Activated CD8-positive, alpha-beta T cell treated with anti-CD3 and anti-CD28 coated beads for 36 hours (primary cell): ENCODE results near the gene LPCAT3. TPM values are rescaled to one million over a fixed set of nuclear protein-coding genes. Genes with fewer than 3 reads are reported as not detected.

ENCODE experiments used
- ATAC-seq: fragments of 200-7000 bp; cut with Tn5 transposase; one replicate; pipeline ENCODE4 v1.10.0; 2021; ENCODE audit warnings: mild to moderate bottlenecking, moderate library complexity
- CTCF ChIA-PET: fragments of 350-600 bp; sonication (Branson Sonifier 250); formaldehyde crosslinking; loops from one replicate; lab custom pipeline; 2021; ENCODE audit warnings: antibody characterized with exemption; lab: Charles Lee
- POLR2A ChIA-PET: fragments of 350-600 bp; sonication (Branson Sonifier 250); formaldehyde crosslinking; loops from one replicate; lab custom pipeline; 2021; ENCODE audit warnings: antibody characterized with exemption; lab: Charles Lee
- DNase-seq: peaks from one replicate; pipeline ENCODE4 v3.0.0-alpha.2; 2020
- H3K27ac Mint-ChIP-seq: one replicate; pipeline ENCODE4 v1.8.0; 2021; ENCODE audit warnings: mild to moderate bottlenecking, mixed read lengths
- H3K27me3 Mint-ChIP-seq: one replicate; pipeline ENCODE4 v1.8.0; 2021; ENCODE audit warnings: mixed read lengths
- H3K36me3 Mint-ChIP-seq: one replicate; pipeline ENCODE4 v1.8.0; 2021; ENCODE audit warnings: low read depth, mixed read lengths
- H3K4me1 Mint-ChIP-seq: one replicate; pipeline ENCODE4 v1.8.0; 2021; ENCODE audit warnings: low read depth, mixed read lengths
- H3K4me3 Mint-ChIP-seq: one replicate; pipeline ENCODE4 v1.8.0; 2021; ENCODE audit warnings: mild to moderate bottlenecking, moderate library complexity, mixed read lengths
- H3K9me3 Mint-ChIP-seq: one replicate; pipeline ENCODE4 v1.8.0; 2021; ENCODE audit warnings: mixed read lengths
- intact Hi-C: fragments of 100-400 bp; cut with micrococcal nuclease; formaldehyde crosslinking; loops from one replicate; pipeline ENCODE4 v1.10.0; 2022
- total RNA-seq, 2 experiments: library from RNA; stranded (reverse); gene quantifications; one replicate each; pipeline ENCODE4 v1.2.3, GENCODE V29; 2021
- TF ChIP-seq, protein P1 (sequence below): fragments of 200-600 bp; IDR thresholded peaks from one replicate; pipeline ENCODE4 v1.8.0; 2022; ENCODE audit warnings: antibody characterized with exemption, mild to moderate bottlenecking

The LPCAT3 gene
- total RNA-seq, 2 experiments from 2014 or later = 17.3 to 18.1 TPM

DNA sequence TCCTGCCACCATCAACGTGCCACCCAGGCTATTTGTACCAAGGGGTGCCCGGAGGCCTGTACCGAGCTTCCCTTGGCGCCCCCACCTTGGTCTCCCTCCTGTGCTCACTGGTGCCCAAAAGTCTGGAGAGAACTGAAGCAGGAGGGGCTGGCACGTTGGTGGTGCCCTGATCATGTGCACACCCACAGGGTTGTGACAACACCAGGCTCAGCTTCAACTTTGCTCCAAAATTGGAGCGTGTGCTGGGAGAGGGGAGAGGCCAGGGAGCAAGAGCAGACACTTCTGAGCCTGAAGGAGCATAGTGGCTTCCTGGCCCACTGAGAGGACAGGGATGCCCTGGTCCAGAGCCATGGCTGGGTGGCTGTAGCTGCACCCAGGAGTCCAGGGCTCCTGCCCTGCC, 13.0 kb upstream of the LPCAT3 start:
- H3K27ac Mint-ChIP-seq = no peak overlapping the region
- intact Hi-C loops = no loop called here
- ChIA-PET CTCF (interaction anchor here (1.0 to 1.3 kb wide), 2 partner anchors 12 to 82 kb away, joined by 3 read pairs; no protein-coding TSS in a partner anchor), POLR2A (interaction anchor here (0.9 kb wide), 1 partner anchor 17 kb away, joined by 3 read pairs; no protein-coding TSS in a partner anchor)
- H3K27me3 Mint-ChIP-seq = no peaks in the 10 kb centered on the region
- TF ChIP-seq, protein P1, sequence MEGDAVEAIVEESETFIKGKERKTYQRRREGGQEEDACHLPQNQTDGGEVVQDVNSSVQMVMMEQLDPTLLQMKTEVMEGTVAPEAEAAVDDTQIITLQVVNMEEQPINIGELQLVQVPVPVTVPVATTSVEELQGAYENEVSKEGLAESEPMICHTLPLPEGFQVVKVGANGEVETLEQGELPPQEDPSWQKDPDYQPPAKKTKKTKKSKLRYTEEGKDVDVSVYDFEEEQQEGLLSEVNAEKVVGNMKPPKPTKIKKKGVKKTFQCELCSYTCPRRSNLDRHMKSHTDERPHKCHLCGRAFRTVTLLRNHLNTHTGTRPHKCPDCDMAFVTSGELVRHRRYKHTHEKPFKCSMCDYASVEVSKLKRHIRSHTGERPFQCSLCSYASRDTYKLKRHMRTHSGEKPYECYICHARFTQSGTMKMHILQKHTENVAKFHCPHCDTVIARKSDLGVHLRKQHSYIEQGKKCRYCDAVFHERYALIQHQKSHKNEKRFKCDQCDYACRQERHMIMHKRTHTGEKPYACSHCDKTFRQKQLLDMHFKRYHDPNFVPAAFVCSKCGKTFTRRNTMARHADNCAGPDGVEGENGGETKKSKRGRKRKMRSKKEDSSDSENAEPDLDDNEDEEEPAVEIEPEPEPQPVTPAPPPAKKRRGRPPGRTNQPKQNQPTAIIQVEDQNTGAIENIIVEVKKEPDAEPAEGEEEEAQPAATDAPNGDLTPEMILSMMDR = no peak
- H3K36me3 Mint-ChIP-seq = no peaks in the 10 kb centered on the region
- DNase-seq (no peak), ATAC-seq (no peak)
- no peak overlapping the region for H3K4me3 Mint-ChIP-seq
- H3K9me3 Mint-ChIP-seq = no peaks in the 10 kb centered on the region
- peaks cover under 1% of the 10 kb centered on the region for H3K4me1 Mint-ChIP-seq

DNA sequence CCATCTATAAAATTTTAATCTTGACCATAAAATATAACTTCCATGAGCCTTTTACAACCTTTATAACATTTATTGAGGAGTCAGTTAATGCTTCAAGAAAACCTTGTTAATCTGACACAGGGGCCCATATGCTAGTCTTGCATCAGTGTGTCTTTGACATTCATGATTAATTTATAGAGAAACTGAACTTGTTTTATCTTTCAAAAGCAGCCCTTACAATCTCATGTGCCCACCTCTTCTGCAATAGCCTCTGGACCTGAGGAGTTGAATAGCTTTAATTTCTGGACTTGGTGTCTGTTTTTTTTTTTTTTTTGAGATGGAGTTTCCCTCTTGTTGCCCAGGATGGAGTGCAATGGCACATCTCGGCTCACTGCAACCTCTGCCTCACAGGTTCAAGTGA, 8.6 kb upstream of the LPCAT3 start:
- no peaks in the 10 kb centered on the region for H3K4me1 Mint-ChIP-seq
- ChIA-PET CTCF (interaction anchor here (2.4 kb wide), 1 partner anchor 9 kb away, joined by 8 read pairs; the partner anchor contains the start of gene LPCAT3), POLR2A (no interaction called here)
- H3K36me3 Mint-ChIP-seq = no peaks in the 10 kb centered on the region
- no peak for DNase-seq
- no peaks in the 10 kb centered on the region for H3K27me3 Mint-ChIP-seq
- no peak overlapping the region for H3K27ac Mint-ChIP-seq
- H3K4me3 Mint-ChIP-seq = no peak overlapping the region
- TF ChIP-seq, protein P1 = no peak
- intact Hi-C loops = no loop called here
- H3K9me3 Mint-ChIP-seq = no peaks in the 10 kb centered on the region
- ATAC-seq = no peak

DNA sequence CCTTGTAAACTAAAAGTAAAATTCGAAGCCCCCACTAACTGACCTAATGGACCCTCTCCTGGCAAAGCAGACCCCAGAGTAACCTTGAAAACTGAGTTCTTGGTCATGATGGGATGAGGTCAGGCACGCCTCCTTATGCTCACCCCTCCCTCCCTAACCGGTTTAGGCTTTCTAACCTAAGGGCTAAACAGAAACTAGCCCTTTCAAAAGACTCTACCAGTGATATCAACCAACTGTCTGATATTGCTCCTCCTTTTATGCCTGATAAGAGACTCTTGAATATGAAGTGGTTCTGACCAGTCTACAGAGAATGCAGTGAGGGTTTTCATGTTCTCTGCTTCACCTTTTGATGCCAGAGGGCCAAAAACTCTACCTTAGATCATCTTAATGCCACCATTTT, 4.8 kb upstream of the LPCAT3 start:
- H3K9me3 Mint-ChIP-seq = no peaks in the 10 kb centered on the region
- POLR2A ChIA-PET = no interaction called here
- peaks cover 5% of the 10 kb centered on the region for H3K4me1 Mint-ChIP-seq
- no peak overlapping the region for H3K4me3 Mint-ChIP-seq
- no peak overlapping the region for H3K27ac Mint-ChIP-seq
- ATAC-seq (no peak), DNase-seq (no peak)
- CTCF ChIA-PET = interaction anchor here (1.1 to 1.7 kb wide), 2 partner anchors 58 to 85 kb away, joined by 3 to 7 read pairs; no protein-coding TSS in a partner anchor
- no peaks in the 10 kb centered on the region for H3K36me3 Mint-ChIP-seq
- intact Hi-C loops = no loop called here
- no peaks in the 10 kb centered on the region for H3K27me3 Mint-ChIP-seq
- TF ChIP-seq, protein P1 = no peak

DNA sequence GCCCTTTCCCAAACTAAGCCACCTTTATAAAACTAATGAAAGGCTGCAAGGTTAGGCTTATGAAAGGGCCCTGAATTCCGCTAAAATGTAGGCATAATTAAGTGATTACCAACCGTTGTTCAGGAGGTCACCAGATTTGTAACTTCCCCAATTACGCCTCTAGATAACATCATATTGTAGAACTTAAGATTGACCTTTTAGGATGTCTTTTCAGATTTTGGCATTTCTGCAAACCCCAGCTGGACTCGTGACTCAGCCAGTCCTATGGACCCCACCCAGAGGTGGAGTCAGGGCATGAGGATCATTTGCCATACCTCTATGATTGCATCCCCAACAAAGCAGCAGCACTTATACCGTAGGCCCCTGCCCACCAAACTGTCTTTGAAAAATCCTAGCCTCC, 3.7 kb upstream of the LPCAT3 start:
- POLR2A ChIA-PET = no interaction called here
- Mint-ChIP-seq H3K4me1 (peaks cover 13% of the 10 kb centered on the region), H3K27ac (no peak overlapping the region), H3K36me3 (no peaks in the 10 kb centered on the region), H3K4me3 (no peak overlapping the region), H3K9me3 (no peaks in the 10 kb centered on the region), H3K27me3 (no peaks in the 10 kb centered on the region)
- intact Hi-C loops = no loop called here
- TF ChIP-seq, protein P1 = no peak
- CTCF ChIA-PET = interaction anchor here (1.1 to 1.6 kb wide), 2 partner anchors 57 to 91 kb away, joined by 3 to 6 read pairs; no protein-coding TSS in a partner anchor
- ATAC-seq (no peak), DNase-seq (no peak)

DNA sequence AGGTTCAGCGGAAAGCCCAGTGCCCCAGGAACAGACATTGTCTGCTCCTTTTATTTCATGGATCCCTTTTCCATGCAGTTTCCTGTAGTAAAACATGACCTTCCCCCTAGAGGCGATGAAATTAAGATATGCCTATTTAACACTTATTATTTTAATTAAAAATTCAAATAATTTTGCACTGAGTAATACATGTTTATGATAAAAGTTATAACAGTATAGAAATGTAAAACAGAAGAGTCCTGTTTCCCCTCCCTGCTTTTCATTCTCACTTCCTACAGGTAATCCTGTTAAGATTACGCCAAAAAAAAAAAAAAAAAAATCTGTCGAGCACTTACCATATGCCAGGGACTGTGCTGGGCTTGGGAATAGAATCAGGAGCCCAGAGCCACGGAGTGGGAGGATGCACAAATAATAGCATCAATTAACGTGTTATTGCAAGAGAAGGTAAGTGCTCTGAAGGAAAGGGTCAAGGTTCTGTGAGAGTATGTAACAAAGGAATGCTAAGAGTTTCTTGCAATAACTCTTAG, 830 bp upstream of the LPCAT3 start:
- Mint-ChIP-seq H3K4me3 (peak overlapping the region; percentile 96), H3K27me3 (no peaks in the 10 kb centered on the region), H3K9me3 (no peaks in the 10 kb centered on the region), H3K27ac (peak overlapping the region; percentile 91), H3K4me1 (peaks cover 28% of the 10 kb centered on the region), H3K36me3 (no peaks in the 10 kb centered on the region)
- ChIA-PET POLR2A (interaction anchor here (1.0 to 2.6 kb wide), 7 partner anchors 11 to 83 kb away, joined by 3 to 10 read pairs (median 6); no protein-coding TSS in a partner anchor), CTCF (interaction anchor here (0.8 to 2.8 kb wide), 10 partner anchors 15 to 127 kb away, joined by 3 to 18 read pairs (median 4); partner anchors contain the start of genes C12orf57, C1RL and RNU7-1)
- TF ChIP-seq, protein P1 = peak; percentile 46
- ATAC-seq = no peak
- no peak for DNase-seq
- intact Hi-C loops = loop anchor here (2.0 kb wide), 1 partner anchor 76 kb away; the partner anchor contains the start of gene RNU7-1
